Measurements from ENCODE around the gene ANKRD34A.

ANKRD34A gene

GRCh38 chr1:145964328-145965118 is at the start of gene ANKRD34A, which contains the start of gene POLR3GL:
TSS of gene ANKRD34A (minus strand) at chr1:145964575. CDS start at chr1:145961759, 2,816 bp downstream.
TSS of gene POLR3GL (plus strand) at chr1:145964690. CDS start at chr1:145974866, 10,176 bp downstream.
- DNase-seq (ENCODE audit: low read depth, low spot score) = peak; percentile 99

DNA sequence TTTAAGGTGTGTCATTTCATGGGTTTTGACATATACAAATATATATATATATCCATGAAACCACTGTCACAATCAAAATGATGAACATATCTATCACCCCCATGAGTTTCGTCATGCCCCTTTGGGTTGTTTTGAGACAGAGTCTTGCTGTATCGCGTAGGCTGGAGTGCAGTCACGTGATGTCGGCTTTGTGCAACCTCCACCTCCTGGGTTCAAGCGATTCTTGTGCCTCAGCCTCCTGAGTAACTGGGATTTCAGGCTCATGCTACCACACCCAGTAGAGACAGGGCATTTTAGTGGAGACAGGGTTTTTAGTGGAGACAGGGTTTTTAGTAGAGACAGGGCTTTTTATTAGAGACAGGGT is 49.2 kb upstream of the ANKRD34A start:
- no peak for DNase-seq (ENCODE audit: low read depth, low spot score)

DNA sequence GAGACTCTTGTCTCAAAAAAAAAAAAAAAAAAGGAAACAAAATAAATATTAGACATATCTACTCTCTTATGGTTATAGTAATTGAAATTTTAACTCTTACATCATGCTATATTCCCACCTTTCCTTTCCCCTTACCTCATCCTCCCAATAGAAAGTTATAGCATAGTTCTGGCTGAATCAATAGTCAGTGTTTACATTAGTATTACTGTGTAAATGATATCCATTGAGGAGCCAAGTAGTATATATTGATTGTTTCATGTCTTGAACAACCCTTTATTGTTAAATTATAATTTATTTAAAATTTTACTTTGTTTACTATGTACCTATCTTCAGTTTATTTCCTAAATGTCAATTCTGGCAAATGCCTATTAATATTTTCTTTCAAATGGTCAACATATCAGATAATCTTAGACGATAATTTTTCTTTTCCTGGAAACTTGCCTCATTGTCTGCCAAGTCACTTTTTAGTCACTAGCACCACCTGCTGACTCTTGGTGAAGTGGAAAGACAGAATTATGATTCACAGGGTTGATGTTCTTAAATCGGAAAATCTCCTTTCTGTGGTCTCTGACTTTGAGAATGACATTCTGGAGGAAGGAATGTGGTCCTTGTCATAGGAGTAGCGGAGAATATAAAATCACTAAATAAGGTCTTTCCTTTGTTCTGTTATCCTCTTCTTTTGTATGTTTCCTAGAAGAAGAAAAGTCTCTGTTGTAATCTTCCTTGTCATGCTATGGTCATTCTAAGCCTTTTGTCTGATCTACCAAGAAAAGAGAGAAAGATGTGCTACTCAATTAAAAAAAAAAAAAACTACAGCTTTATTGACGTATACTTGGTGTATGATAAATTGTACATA is 48.6 kb upstream of the ANKRD34A start:
- no peak for DNase-seq (ENCODE audit: low read depth, low spot score)

DNA sequence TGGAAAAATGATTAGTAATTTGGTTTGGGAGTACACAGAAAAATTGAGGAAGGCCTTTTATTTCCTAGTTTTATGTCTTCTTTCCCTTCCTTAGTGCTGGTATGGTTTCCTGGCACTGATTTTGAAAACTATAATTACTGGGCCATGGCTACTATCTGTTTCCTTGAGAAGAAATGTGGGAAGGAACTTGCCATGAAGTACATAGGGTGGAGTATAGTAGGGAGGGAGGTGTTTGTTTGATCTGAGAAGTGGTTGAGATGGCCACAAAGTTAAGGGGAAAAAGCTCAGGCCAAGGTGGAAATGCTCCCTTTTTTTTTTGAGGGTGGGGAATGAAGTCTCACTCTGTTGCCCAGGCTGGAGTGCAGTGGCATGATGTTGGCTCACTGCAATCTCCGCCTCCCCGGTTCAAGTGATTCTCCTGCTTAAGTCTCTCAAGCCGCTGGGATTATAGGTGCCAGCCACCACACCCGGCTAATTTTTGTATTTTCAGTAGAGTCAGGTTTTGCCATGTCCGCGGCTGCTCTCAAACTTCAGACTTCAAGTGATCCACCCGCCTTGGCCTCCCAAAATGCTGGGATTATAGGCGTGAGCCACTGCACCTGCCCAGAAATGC is 45.9 kb upstream of the ANKRD34A start:
- DNase-seq (ENCODE audit: low read depth, low spot score) = no peak

DNA sequence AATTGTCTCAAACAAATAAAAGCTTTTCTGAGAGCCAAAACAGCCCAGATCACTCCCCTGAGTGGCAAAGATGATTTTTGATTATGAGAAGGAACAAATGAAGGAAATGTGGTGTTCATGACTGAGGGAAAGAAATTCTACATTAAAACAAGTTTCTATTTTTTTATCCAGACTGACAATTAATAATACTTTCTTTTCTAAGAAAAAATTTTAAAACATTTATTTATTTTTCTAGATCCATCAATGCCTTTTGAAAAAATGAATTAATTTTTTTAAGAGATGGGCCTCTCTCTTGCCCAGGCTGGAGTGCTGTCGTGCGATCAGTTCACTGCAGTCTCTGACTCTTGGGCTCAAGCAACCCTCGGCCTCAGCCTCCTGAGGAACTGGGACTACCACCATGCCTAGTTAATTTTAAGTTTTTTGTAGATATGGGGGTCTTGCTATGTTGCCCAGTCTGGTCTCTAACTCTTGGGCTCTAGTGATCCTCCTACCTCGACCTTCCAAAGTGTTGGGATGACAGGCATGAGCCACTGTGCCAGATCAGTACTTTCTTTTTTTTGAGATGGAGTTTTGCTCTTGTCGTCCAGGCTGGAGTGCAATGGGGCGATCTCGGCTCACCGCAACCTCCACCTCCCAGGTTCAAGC is 43.2 kb upstream of the ANKRD34A start:
- no peak for DNase-seq (ENCODE audit: low read depth, low spot score)

DNA sequence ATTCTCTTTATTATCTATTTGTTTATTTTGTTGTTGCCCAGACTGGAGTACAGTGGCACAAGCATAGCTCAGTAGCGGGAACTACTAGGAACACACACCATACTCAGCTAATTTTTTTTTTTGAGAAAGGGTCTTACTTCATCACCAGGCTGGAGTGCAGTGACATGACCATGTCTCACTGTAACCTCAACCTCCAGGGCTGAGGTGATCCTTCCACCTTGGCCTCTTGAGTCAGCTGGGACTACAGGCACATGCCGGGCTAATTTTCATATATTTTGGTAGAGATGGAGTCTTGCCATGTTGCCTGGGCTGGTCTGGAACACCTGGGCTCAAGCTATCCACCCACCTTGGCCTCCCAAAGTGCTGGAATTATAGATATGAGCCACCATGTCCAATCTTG is 37.3 kb upstream of the ANKRD34A start:
- no peak for DNase-seq (ENCODE audit: low read depth, low spot score)

- DNase-seq (ENCODE audit: low read depth, low spot score) = no peak
Measured at GRCh38 chr1:145999321-146000024, 35.1 kb upstream of the ANKRD34A start.

DNA sequence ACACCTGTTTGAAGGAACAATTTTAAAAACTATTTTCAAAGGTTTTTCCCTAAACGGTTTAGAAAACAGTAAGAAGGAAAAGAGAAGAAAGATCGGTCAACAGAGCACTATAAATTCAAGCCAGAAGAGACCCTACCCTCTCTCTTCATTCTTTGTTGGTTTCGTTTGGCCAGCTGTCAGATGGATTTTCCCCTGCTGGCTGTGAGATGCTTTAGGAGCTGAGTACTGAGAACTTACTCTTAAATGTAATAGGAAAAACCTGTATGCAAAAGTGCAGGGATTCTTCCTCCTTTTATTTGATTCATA is 33.3 kb upstream of the ANKRD34A start:
- DNase-seq (ENCODE audit: low read depth, low spot score) = no peak

- DNase-seq (ENCODE audit: low read depth, low spot score) = peak; percentile 75
Measured at GRCh38 chr1:145997016-145997717, 32.8 kb upstream of the ANKRD34A start.

- peak; percentile 99 for DNase-seq (ENCODE audit: low read depth, low spot score)
Measured at GRCh38 chr1:145996433-145997015, 32.1 kb upstream of the ANKRD34A start, which contains the start of gene TXNIP. TSS of gene TXNIP (minus strand) at chr1:145996579. CDS start at chr1:145996266, 313 bp downstream.

GRCh38 chr1:145995964-145996432 is 31.6 kb upstream of the ANKRD34A start:
- peak; percentile 41 for DNase-seq (ENCODE audit: low read depth, low spot score)

DNA sequence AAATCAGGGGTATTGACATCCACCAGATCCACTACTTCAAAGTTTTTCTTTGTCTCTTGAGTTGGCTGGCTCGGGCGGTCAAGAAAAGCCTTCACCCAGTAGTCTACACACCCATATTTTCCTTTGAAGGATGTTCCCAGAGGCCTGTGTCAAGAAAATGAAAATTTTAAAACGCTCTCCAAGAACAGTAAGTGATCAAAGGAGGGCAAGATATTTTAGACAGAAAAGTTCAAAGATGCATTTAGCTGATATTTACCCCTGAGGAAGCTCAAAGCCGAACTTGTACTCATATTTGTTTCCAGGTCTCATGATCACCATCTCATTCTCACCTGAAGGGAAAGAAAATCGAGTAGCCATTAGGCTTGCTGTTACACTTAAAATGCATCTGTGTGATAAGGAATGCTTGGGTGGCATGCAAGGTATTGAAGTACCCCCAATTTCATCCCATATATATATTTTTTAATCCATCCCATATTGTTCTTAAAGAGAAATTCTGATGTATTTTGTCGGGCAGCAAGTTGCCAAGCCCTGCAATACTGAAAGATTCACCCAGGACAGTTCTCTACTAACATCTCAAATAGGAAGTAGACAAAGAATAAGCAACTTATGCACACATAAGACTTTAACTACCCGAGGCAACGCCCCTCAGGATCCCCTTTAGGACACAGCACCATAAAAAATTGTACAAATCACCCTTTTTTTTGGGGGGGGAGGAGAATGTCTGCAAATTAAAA is 30.9 kb upstream of the ANKRD34A start:
- no peak for DNase-seq (ENCODE audit: low read depth, low spot score)

- DNase-seq (ENCODE audit: low read depth, low spot score) = no peak
Measured at GRCh38 chr1:145994391-145995120, 30.2 kb upstream of the ANKRD34A start.

GRCh38 chr1:145993618-145994390 is 29.4 kb upstream of the ANKRD34A start:
- no peak for DNase-seq (ENCODE audit: low read depth, low spot score)

DNA sequence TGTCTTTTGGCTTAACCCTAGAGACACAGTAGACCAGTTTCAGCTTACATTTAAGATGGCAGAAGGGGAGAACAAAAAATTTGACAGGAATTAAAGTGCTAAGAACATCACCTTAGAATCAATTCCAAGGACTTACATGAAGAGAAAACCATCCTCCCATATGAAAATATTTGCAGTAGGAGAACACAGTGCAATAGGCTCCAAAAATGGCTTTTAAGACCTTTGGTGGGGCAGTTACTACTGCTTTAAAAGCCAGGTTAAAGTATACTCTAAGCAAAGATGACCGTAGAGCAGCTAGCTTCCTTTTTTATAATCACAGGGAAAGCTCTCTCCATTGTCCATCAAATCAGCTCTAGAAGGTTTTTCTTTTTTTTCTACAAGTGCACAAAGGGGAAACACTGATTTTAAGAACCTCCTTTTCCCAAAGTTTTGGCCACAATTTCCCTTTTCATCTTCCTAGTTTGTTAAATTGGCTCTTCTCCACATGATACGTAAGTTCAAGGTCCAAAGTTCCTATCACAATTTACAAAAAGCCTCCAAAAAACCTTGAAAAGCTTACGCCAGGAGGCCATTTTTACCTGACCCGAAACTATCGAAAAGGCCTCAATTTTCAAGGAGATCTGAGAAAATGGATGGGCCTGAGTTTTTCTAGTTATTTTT is 28.7 kb upstream of the ANKRD34A start:
- DNase-seq (ENCODE audit: low read depth, low spot score) = no peak

DNA sequence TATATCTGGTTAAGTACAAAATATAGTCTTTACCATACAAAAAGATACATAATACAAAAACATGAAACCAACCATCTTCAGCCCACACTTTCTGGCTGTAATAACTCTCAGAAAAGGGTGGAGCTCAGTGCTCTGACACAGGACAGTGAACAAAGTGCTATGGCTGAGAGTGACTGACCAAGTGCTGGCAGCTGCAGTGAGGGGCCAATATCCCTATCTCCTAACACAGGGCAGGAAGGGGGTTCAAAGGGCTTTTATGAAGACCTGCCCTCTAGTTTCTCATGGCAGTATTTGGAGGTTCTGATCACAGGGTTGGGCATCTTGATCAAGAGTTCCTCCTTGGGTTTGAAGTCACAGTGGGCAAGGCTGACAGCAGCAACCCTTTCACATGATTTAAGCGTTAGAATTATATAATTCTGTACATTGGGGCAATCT is 28.1 kb upstream of the ANKRD34A start:
- DNase-seq (ENCODE audit: low read depth, low spot score) = no peak

- no peak for DNase-seq (ENCODE audit: low read depth, low spot score)
Measured at GRCh38 chr1:145991735-145992412, 27.5 kb upstream of the ANKRD34A start.
